Endothelial cell (in vitro differentiated cells): ENCODE measurements around the gene EIF3K. TPM values are rescaled to one million over a fixed set of nuclear protein-coding genes. Genes with fewer than 3 reads are reported as not detected.

Source experiments
- DNase-seq: peaks from one replicate; pipeline ENCODE4 v3.0.0; 2021; ENCODE audit warnings: low spot score
- H3K27ac Mint-ChIP-seq: one replicate; pipeline ENCODE4 v1.8.0; 2021; ENCODE audit warnings: mixed read lengths, inconsistent platforms; ENCODE audit not compliant: unreplicated experiment
- H3K27me3 Mint-ChIP-seq: one replicate; pipeline ENCODE4 v1.8.0; 2021; ENCODE audit warnings: mild to moderate bottlenecking, moderate library complexity, mixed read lengths, inconsistent platforms; ENCODE audit not compliant: unreplicated experiment
- H3K36me3 Mint-ChIP-seq: one replicate; pipeline ENCODE4 v1.8.0; 2021; ENCODE audit warnings: mild to moderate bottlenecking, low read depth, mixed read lengths, inconsistent platforms; ENCODE audit not compliant: unreplicated experiment
- H3K4me1 Mint-ChIP-seq: one replicate; pipeline ENCODE4 v1.8.0; 2021; ENCODE audit warnings: mild to moderate bottlenecking, mixed read lengths, inconsistent platforms; ENCODE audit not compliant: unreplicated experiment
- H3K4me3 Mint-ChIP-seq: one replicate; pipeline ENCODE4 v1.8.0; 2021; ENCODE audit warnings: mild to moderate bottlenecking, mixed read lengths, inconsistent platforms; ENCODE audit not compliant: unreplicated experiment
- H3K9me3 Mint-ChIP-seq: one replicate; pipeline ENCODE4 v1.8.0; 2021; ENCODE audit warnings: mixed read lengths, inconsistent platforms; ENCODE audit not compliant: unreplicated experiment
- total RNA-seq: library from RNA; stranded (reverse); fragmentation: NEBNext Ultra II Directional; extraction: Animal tissue kit (Norgen Biotek cat#: 25700); gene quantifications from one replicate; pipeline ENCODE4 v1.2.1, GENCODE V29; 2021; ENCODE audit not compliant: unreplicated experiment
- TF ChIP-seq, protein P1 (sequence below): fragments of 200-600 bp; sonication (generic); IDR thresholded peaks from one replicate; pipeline ENCODE4 v1.5.0; 2021; ENCODE audit warnings: antibody characterized with exemption; ENCODE audit not compliant: unreplicated experiment

The EIF3K gene
- total RNA-seq, 1 donor from 2014 or later, result 469 TPM

DNA sequence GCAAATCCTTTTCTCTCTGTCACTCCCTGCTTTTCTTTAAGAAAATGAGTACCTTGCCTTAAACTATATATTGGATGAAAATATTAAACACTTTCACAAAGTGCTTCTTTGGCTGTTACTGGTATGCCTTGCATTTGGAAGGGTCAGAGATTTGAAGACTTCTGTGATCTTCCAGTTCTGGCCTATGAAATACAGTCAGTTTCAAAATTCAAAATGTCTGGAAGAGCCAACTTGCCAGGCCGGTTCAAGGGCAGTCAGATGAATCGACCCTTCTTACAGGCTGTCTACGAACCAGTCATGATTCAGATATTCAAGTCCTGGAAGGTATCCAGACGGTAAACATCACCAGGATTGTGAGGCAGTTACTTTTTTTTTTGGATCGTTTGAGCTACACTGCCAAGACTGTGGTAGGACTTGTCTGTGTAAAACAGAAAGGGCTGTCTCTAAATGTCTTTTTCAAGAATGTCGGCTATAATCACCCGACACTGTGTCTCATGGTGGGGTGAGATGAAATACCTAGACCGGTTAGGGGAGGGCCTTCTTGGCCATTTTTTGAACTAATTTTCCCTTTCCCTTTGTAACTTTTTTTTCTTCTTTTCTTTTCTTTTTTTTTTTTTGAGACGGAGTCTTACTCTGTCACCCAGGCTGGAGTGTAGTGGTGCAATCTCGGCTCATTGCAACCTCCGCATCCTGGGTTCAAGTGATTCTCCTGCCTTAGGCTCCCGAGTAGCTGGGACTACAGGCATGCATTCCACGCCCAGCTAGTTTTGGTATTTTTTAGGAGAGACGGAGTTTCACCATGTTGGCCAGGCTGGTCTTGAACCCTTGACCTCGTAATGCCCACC is 39.7 kb downstream of the EIF3K start:
- H3K36me3 Mint-ChIP-seq, result peaks cover 20% of the 10 kb centered on the region
- peaks cover 19% of the 10 kb centered on the region for H3K27me3 Mint-ChIP-seq
- peak overlapping the region; percentile 67 for H3K4me3 Mint-ChIP-seq
- no peak for DNase-seq
- peaks cover 77% of the 10 kb centered on the region for H3K4me1 Mint-ChIP-seq
- H3K27ac Mint-ChIP-seq, result peak overlapping the region; percentile 94
- TF ChIP-seq, protein P1, sequence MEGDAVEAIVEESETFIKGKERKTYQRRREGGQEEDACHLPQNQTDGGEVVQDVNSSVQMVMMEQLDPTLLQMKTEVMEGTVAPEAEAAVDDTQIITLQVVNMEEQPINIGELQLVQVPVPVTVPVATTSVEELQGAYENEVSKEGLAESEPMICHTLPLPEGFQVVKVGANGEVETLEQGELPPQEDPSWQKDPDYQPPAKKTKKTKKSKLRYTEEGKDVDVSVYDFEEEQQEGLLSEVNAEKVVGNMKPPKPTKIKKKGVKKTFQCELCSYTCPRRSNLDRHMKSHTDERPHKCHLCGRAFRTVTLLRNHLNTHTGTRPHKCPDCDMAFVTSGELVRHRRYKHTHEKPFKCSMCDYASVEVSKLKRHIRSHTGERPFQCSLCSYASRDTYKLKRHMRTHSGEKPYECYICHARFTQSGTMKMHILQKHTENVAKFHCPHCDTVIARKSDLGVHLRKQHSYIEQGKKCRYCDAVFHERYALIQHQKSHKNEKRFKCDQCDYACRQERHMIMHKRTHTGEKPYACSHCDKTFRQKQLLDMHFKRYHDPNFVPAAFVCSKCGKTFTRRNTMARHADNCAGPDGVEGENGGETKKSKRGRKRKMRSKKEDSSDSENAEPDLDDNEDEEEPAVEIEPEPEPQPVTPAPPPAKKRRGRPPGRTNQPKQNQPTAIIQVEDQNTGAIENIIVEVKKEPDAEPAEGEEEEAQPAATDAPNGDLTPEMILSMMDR, result no peak
- H3K9me3 Mint-ChIP-seq, result no peaks in the 10 kb centered on the region

- H3K27ac Mint-ChIP-seq, result peak overlapping the region; percentile 24
- H3K27me3 Mint-ChIP-seq, result peaks cover 23% of the 10 kb centered on the region
- DNase-seq, result no peak
- H3K36me3 Mint-ChIP-seq, result peaks cover 20% of the 10 kb centered on the region
- TF ChIP-seq, protein P1, result no peak
- no peaks in the 10 kb centered on the region for H3K9me3 Mint-ChIP-seq
- peaks cover 79% of the 10 kb centered on the region for H3K4me1 Mint-ChIP-seq
- peak overlapping the region; percentile 47 for H3K4me3 Mint-ChIP-seq
These were observed 41.7 kb downstream of the EIF3K start for GRCh38 chr19:38660724-38661123.

GRCh38 chr19:38661136-38661535 is 42.1 kb downstream of the EIF3K start:
- Mint-ChIP-seq H3K27me3 (peaks cover 24% of the 10 kb centered on the region), H3K9me3 (no peaks in the 10 kb centered on the region), H3K27ac (peak overlapping the region; percentile 24), H3K4me3 (no peak overlapping the region), H3K36me3 (peaks cover 23% of the 10 kb centered on the region), H3K4me1 (peaks cover 79% of the 10 kb centered on the region)
- DNase-seq, result no peak
- TF ChIP-seq, protein P1, result no peak

GRCh38 chr19:38661996-38662395 is 43.0 kb downstream of the EIF3K start:
- Mint-ChIP-seq H3K4me3 (no peak overlapping the region), H3K4me1 (peaks cover 81% of the 10 kb centered on the region), H3K27ac (peak overlapping the region; percentile 84), H3K27me3 (peaks cover 29% of the 10 kb centered on the region), H3K36me3 (peaks cover 24% of the 10 kb centered on the region), H3K9me3 (no peaks in the 10 kb centered on the region)
- TF ChIP-seq, protein P1, result no peak
- DNase-seq, result no peak

DNA sequence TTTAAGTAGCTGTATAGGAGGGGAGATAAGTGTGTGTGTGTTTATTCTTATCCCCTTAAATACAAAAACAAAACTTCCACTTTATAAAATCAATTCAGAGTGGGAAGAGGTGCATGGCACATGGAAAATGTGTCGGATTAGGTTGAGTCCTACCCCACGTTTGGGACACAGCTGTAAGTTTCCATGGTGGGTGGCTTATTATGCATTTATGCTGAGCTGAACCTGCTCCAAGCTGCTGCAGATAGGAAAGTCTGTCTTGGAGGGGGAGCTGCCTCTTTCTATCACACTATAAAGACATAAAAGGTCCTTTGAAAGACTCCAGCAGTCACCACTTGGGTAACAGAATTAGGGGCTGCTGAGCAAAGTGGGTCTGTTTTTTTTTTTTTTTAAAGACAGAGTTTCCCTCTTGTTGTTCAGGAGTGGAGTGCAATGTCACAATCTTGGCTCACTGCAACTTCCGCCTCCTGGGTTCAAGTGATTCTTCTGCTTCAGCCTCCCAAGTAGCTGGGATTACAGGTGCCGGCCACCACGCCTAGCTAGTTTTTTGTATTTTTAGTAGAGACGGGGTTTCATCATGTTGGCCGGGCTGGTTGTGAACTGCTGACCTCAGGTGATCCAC is 43.7 kb downstream of the EIF3K start:
- Mint-ChIP-seq H3K27me3 (peaks cover 27% of the 10 kb centered on the region), H3K4me3 (no peak overlapping the region), H3K36me3 (peaks cover 20% of the 10 kb centered on the region), H3K9me3 (no peaks in the 10 kb centered on the region), H3K4me1 (peaks cover 82% of the 10 kb centered on the region), H3K27ac (peak overlapping the region; percentile 100)
- TF ChIP-seq, protein P1, result no peak
- no peak for DNase-seq
